Prostate gland (tissue), 2 donors: ENCODE results near the gene KDELR3. TPM values are rescaled to one million over a fixed set of nuclear protein-coding genes. Genes with fewer than 3 reads are reported as not detected.

Source experiments
- DNase-seq: peaks from one replicate; pipeline ENCODE4 v3.0.0-alpha.2; 2019; ENCODE audit warnings: low spot score
- H3K27ac ChIP-seq, 2 donors: fragments of 200-600 bp; sonication (generic); 2 replicates each; pipeline ENCODE4 v1.5.1; 2017 to 2019
- H3K27me3 ChIP-seq: fragments of 200-600 bp; sonication (generic); replicated peaks from 2 replicates; pipeline ENCODE4 v1.5.1; 2019; ENCODE audit not compliant: insufficient read depth
- H3K36me3 ChIP-seq, 2 donors: fragments of 200-600 bp; sonication (generic); 1 replicate in 1 of 2; 2 replicates in 1 of 2; pipeline versions ENCODE4 v1.5.1 to v1.8.1; 2017 to 2019
- H3K4me1 ChIP-seq: fragments of 200-600 bp; sonication (generic); replicated peaks from 2 replicates; pipeline ENCODE4 v1.5.1; 2019
- H3K4me3 ChIP-seq, 2 donors: fragments of 200-600 bp; sonication (generic); 2 replicates each; pipeline ENCODE4 v1.5.1; 2017 to 2019
- H3K9me3 ChIP-seq: fragments of 200-600 bp; sonication (generic); 2 replicates; pipeline ENCODE4 v1.5.1; 2017
- POLR2A ChIP-seq: fragments of 450-650 bp; IDR thresholded peaks from one replicate; pipeline ENCODE4 v1.6.1; 2016; ENCODE audit warnings: antibody characterized with exemption, mild to moderate bottlenecking
- POLR2AphosphoS5 ChIP-seq: sonication (generic); formaldehyde crosslinking; IDR thresholded peaks from one replicate; pipeline ENCODE4 v1.6.1; 2017; ENCODE audit warnings: antibody characterized with exemption
- WGBS: methylation state at CpG from one replicate; pipeline ENCODE4 v1.1.5; 2018; 5-methylcytosine and 5-hydroxymethylcytosine counted together
- intact Hi-C: fragments of 100-400 bp; cut with DNase I; formaldehyde crosslinking; loops from one replicate; pipeline ENCODE4 v1.14.2; 2022
- total RNA-seq, 2 donors: library from RNA; depleted of rRNA; stranded (reverse); fragments of >200 nt; gene quantifications; one replicate each; pipeline ENCODE4 v1.1.0, GENCODE V29; 2016
- TF ChIP-seq, protein P1 (sequence below), 4 experiments: fragments of 200-600 bp in 2 of 4; fragments of 450-650 bp in 2 of 4; sonication (generic) in 2 of 4; IDR thresholded peaks; 1 replicate in 3 of 4; 2 replicates in 1 of 4; pipeline ENCODE4 v1.5.1; 2016 to 2019; ENCODE audit warnings: antibody characterized with exemption in 4 of 4, mild to moderate bottlenecking in 2 of 4, moderate library complexity in 2 of 4

Gene KDELR3
- total RNA-seq, 2 donors from 2014 or later: 13.8 to 25.4 TPM

DNA sequence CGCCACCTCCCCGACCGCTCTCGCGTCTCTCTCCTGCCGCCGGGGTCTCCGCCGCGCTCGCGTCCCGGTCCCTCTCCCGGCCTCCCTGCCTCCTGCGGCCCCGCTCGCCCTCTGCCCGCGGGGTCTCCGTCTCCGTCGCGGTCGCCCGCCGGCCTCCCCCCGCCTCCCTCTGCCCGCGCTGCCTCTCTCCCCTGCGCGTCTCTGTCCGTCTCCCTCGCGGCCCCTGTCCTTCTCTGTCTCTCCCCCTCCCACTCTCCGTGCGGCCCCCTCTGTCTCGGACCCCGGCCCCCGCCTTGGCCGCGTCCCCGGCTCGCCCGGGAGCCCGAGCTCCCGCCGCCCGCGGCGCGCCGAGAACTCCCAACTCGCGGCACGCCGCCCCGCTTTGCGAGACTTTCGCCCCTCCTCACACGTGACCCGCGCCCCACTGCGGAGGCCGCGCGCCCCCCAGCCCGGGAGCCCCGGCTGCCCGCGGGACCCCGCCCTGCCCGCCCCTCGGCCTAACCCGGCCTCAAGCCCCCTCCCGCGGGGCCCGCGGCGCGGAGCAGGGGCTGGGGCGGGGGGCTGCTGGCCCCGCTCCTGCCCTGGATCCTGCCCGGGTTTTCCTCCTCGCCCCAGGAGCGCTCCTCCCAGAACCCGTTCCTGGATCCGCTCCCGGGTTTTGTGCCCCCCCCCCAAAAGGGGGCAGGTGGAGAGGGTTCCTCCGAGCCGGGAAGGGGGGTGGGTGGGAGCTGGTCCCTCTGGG, 12.2 kb upstream of the KDELR3 start:
- no peaks in the 10 kb centered on the region for H3K4me1 ChIP-seq
- H3K4me3 ChIP-seq: peak overlapping the region; percentile 23 to 45
- intact Hi-C loops: no loop called here
- no peaks in the 10 kb centered on the region for H3K9me3 ChIP-seq
- H3K27me3 ChIP-seq: no peaks in the 10 kb centered on the region
- WGBS: 2% methylated on average over 55 of the region's 90 CpGs
- H3K36me3 ChIP-seq: no peaks in the 10 kb centered on the region
- no peak for DNase-seq
- TF ChIP-seq, protein P1, sequence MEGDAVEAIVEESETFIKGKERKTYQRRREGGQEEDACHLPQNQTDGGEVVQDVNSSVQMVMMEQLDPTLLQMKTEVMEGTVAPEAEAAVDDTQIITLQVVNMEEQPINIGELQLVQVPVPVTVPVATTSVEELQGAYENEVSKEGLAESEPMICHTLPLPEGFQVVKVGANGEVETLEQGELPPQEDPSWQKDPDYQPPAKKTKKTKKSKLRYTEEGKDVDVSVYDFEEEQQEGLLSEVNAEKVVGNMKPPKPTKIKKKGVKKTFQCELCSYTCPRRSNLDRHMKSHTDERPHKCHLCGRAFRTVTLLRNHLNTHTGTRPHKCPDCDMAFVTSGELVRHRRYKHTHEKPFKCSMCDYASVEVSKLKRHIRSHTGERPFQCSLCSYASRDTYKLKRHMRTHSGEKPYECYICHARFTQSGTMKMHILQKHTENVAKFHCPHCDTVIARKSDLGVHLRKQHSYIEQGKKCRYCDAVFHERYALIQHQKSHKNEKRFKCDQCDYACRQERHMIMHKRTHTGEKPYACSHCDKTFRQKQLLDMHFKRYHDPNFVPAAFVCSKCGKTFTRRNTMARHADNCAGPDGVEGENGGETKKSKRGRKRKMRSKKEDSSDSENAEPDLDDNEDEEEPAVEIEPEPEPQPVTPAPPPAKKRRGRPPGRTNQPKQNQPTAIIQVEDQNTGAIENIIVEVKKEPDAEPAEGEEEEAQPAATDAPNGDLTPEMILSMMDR (IDR thresholded peaks at IDR 0.05): no peak
- no peak for TF ChIP-seq POLR2A
- no peak for TF ChIP-seq POLR2AphosphoS5
- no peak overlapping the region for H3K27ac ChIP-seq

DNA sequence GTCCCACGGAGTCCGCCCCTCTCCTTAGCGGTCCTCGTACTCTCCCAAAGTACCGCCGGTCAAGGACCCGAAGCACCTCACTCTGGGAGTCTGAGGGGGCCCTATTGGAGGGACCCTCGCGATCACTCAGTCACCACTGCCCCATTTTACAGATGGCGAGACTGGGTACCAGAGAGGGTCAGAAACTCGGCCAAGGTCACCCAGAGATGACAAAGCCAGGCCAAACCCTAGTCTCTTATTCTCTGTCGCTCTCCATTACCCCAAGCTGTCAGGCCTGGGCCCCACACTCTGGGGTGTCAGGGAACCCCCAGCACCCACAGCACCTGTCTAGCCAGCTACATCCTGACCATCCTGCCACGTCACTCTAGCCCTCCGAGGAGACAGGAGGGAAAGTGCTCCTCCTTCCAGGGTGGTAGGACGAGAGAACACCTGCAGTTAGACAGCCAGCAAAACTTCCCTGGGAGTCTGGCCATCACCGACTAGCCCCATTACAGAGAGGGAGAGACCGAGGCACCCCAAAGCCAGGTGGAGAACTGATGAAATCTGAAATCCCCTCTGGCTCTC, 11.5 kb upstream of the KDELR3 start:
- intact Hi-C loops: no loop called here
- no peak overlapping the region for H3K27ac ChIP-seq
- DNase-seq: no peak
- TF ChIP-seq POLR2A (no peak), POLR2AphosphoS5 (no peak)
- TF ChIP-seq, protein P1 (IDR thresholded peaks at IDR 0.05): no peak
- no peaks in the 10 kb centered on the region for H3K27me3 ChIP-seq
- 61% methylated on average over 17 of the region's 17 CpGs for WGBS
- H3K4me1 ChIP-seq: no peaks in the 10 kb centered on the region
- peak overlapping the region in 1 of 2 donors; percentile 23 for H3K4me3 ChIP-seq
- no peaks in the 10 kb centered on the region for H3K9me3 ChIP-seq
- H3K36me3 ChIP-seq: no peaks in the 10 kb centered on the region

DNA sequence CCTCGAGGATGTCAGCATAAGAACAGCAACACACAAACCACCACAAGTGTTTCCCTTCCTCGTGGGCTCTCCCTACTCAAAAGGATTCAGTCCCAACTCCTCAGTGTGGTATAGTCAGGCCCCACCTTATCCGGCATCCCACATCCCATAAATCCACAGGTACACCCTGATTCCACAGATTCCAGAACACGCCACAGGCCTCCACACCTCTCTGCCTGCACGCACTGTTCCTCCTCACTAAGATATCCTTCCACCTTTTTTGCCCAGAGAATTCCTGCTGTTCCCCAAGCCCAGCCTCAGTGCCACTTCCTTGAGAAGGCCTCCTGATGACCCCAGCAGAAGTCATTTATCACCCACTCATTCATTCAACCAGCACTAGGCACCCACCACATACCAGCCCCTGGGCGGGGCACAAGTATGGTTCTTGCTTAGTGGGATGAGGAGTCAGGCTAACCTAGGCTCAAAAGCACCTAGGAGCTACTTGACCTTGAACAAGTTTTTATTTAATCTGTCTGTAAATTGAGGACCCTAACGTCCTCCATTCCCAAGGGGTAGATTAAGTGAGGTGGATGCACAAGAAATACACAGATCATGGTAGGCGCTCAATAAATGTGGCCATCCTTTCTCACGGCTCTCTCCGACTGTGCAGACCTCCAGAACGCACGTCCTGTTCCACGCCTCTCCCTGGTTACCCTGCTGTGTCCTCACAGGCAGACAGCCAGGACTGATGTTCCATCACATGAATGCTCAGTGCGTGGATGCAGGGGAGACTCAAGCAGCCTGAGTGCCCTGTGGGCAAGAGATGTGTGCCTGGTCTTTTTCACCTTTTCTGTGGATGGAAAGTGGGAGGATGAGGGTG, 10.8 kb upstream of the KDELR3 start:
- WGBS: 85% methylated on average over 14 of the region's 14 CpGs

DNA sequence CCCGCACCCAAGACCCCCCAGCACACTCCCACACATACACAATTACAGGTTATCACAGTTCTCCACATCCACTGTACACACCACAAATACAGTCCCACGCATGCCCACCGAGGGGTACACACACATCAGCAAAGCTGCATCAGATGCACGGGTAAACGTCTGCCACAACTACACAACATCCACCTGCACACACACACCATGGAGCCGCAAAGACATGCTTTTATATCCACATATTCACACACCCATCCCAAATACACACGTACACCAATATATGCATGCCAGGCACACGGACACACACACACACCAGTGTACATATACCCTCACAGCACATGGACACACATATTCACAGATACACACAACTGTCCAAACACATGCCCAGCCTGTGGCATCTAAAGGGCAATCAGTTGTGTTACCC, 7.5 kb upstream of the KDELR3 start:
- intact Hi-C loops: no loop called here
- no peak overlapping the region for H3K27ac ChIP-seq
- no peaks in the 10 kb centered on the region for H3K27me3 ChIP-seq
- no peaks in the 10 kb centered on the region for H3K9me3 ChIP-seq
- H3K36me3 ChIP-seq: no peaks in the 10 kb centered on the region
- TF ChIP-seq, protein P1 (IDR thresholded peaks at IDR 0.05): no peak
- TF ChIP-seq POLR2A (no peak), POLR2AphosphoS5 (no peak)
- WGBS: 59% methylated on average over 8 of the region's 8 CpGs
- no peak for DNase-seq
- no peak overlapping the region for H3K4me3 ChIP-seq
- H3K4me1 ChIP-seq: no peaks in the 10 kb centered on the region

More for the DNA sequence above, 10.8 kb upstream of the KDELR3 start:
- Histone ChIP-seq H3K9me3 (no peaks in the 10 kb centered on the region), H3K4me1 (no peaks in the 10 kb centered on the region), H3K27me3 (no peaks in the 10 kb centered on the region), H3K36me3 (no peaks in the 10 kb centered on the region), H3K27ac (no peak overlapping the region), H3K4me3 (no peak overlapping the region)
- DNase-seq: no peak
- intact Hi-C loops: no loop called here
- TF ChIP-seq, protein P1 (IDR thresholded peaks at IDR 0.05): no peak
- TF ChIP-seq POLR2AphosphoS5 (no peak), POLR2A (no peak)
